A549 treated with CpdA at 1 μM for 4 hours (cell line): ENCODE measurements around the gene RFLNA. TPM values are rescaled to one million over a fixed set of nuclear protein-coding genes. Genes with fewer than 3 reads are reported as not detected.

ENCODE experiments used
- total RNA-seq: library from RNA; stranded (reverse); fragments of 200-300 nt; extraction: Qiagen RNA extraction; gene quantifications from 5 replicates; pipeline ENCODE4 v1.2.3, GENCODE V29; 2022; ENCODE audit warnings: low read depth

The RFLNA gene, protein sequence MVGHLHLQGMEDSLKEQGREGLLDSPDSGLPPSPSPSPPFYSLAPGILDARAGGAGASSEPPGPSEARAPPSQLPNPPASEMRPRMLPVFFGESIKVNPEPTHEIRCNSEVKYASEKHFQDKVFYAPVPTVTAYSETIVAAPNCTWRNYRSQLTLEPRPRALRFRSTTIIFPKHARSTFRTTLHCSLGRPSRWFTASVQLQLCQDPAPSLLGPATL
- total RNA-seq = 0.13 to 0.24 TPM (median 0.17 TPM) in 3 of 5 replicates, not detected in the others

GRCh38 chr12:124294780-124295341 lies at the start of gene RFLNA:
RFLNA (plus strand) TSS chr12:124295093; CDS start chr12:124295430, 337 bp downstream.

